Kidney (tissue), 14 donors: ENCODE measurements around the gene EFCAB6. TPM values are rescaled to one million over a fixed set of nuclear protein-coding genes. Genes with fewer than 3 reads are reported as not detected.

ENCODE experiments used
- DNase-seq, 5 donors: peaks; one replicate each; pipeline ENCODE4 v3.0.0-alpha.2; 2013 to 2020
- FAIRE-seq: peaks from 2 replicates; lab custom pipeline; 2012; peaks lifted over from hg19 to GRCh38; lab: Jason Lieb, UNC
- H3K27ac ChIP-seq, 2 donors: one replicate each; pipeline ENCODE4 v1.7.0; 2013; ENCODE audit warnings: low read depth in 2 of 2, low read length in 2 of 2, inconsistent platforms in 1 of 2
- H3K27me3 ChIP-seq: one replicate; pipeline ENCODE4 v1.7.1; 2013; ENCODE audit warnings: low read length, inconsistent platforms; ENCODE audit not compliant: control insufficient read depth, insufficient read depth
- H3K36me3 ChIP-seq, 3 donors: one replicate each; pipeline versions ENCODE4 v1.7.0 to v1.7.1; 2013; ENCODE audit warnings: low read length in 3 of 3, control low read depth in 1 of 3, inconsistent platforms in 1 of 3; ENCODE audit not compliant: insufficient read depth in 3 of 3, control insufficient read depth in 2 of 3
- H3K4me1 ChIP-seq, 3 donors: one replicate each; pipeline versions ENCODE4 v1.7.0 to v1.7.1; 2013; ENCODE audit warnings: low read length in 3 of 3, inconsistent platforms in 1 of 3, low read depth in 1 of 3; ENCODE audit not compliant: control insufficient read depth in 2 of 3, insufficient read depth in 2 of 3
- H3K4me3 ChIP-seq, 3 donors: one replicate each; pipeline versions ENCODE4 v1.7.0 to v1.8.1; 2013; ENCODE audit warnings: low read length in 3 of 3, control low read depth in 1 of 3, inconsistent platforms in 1 of 3
- H3K9ac ChIP-seq, 3 donors: one replicate each; pipeline versions ENCODE4 v1.7.0 to v1.7.1; 2013; ENCODE audit warnings: low read length in 3 of 3, control low read depth in 1 of 3, inconsistent platforms in 1 of 3
- H3K9me3 ChIP-seq, 3 donors: one replicate each; pipeline versions ENCODE4 v1.7.0 to v1.7.1; 2013; ENCODE audit warnings: low read length in 3 of 3, control low read depth in 1 of 3, inconsistent platforms in 1 of 3; ENCODE audit not compliant: control insufficient read depth in 2 of 3, insufficient read depth in 1 of 3
- CTCF ChIP-seq: IDR thresholded peaks from 3 replicates; pipeline ENCODE4 v1.5.1; 2012; ENCODE audit warnings: mild to moderate bottlenecking, moderate library complexity, borderline replicate concordance; ENCODE audit not compliant: insufficient read depth; ENCODE audit errors: extremely low read depth
- intact Hi-C: fragments of 100-400 bp; cut with DNase I; formaldehyde crosslinking; loops from one replicate; pipeline ENCODE4 v1.11.1; 2022
- polyA plus RNA-seq: library from polyadenylated mRNA; stranded (reverse); fragments of 350-450 nt; fragmentation: Illumina TruSeq; extraction: RNeasy Lipid Tissue Mini Kit (QIAGEN cat#74804); gene quantifications from one replicate; pipeline ENCODE4 v1.2.3, GENCODE V29; 2014; ENCODE audit warnings: low read depth, low replicate concordance; ENCODE audit not compliant: insufficient read depth
- total RNA-seq: library from RNA; stranded (reverse); fragmentation: NEBNext Ultra II Directional; extraction: Animal tissue kit (Norgen Biotek cat#: 25700); gene quantifications from one replicate; pipeline ENCODE4 v1.2.1, GENCODE V29; 2021
- donor health status: control.
- donor health status: control.
- donor health status: control.
- donor health status: control.
- donor health status: control.
- donor health status: DM: yes; HTN: yes; CAD: no.
- donor health status: Normal renal cell carcinoma (clear cell type).

EFCAB6 gene
- total and polyA plus RNA-seq, 2 donors from 2014 or later: 1.5 to 11.8 TPM

GRCh38 chr22:43750751-43751150, 61.4 kb downstream of the EFCAB6 start:
- H3K27me3 ChIP-seq: no peaks in the 10 kb centered on the region
- DNase-seq: no peak
- FAIRE-seq: no peak
- intact Hi-C loops: no loop called here
- no peak for TF ChIP-seq CTCF
- no peak overlapping the region for H3K9ac ChIP-seq
- H3K4me1 ChIP-seq: no peaks in the 10 kb centered on the region
- H3K36me3 ChIP-seq: no peaks in the 10 kb centered on the region
- no peak overlapping the region for H3K27ac ChIP-seq
- no peak overlapping the region for H3K4me3 ChIP-seq
- H3K9me3 ChIP-seq: no peaks in the 10 kb centered on the region

- H3K4me3 ChIP-seq: no peak overlapping the region
- FAIRE-seq (no peak), DNase-seq (no peak)
- TF ChIP-seq CTCF: no peak
- no peaks in the 10 kb centered on the region for H3K27me3 ChIP-seq
- H3K27ac ChIP-seq: no peak overlapping the region
- no peak overlapping the region for H3K9ac ChIP-seq
- no peaks in the 10 kb centered on the region for H3K4me1 ChIP-seq
- intact Hi-C loops: no loop called here
- no peaks in the 10 kb centered on the region for H3K36me3 ChIP-seq
- H3K9me3 ChIP-seq: no peaks in the 10 kb centered on the region
Observed at GRCh38 chr22:43749473-43749872, 62.6 kb downstream of the EFCAB6 start.

GRCh38 chr22:43747877-43748276, 64.2 kb downstream of the EFCAB6 start:
- H3K36me3 ChIP-seq: no peaks in the 10 kb centered on the region
- H3K4me3 ChIP-seq: no peak overlapping the region
- FAIRE-seq (no peak), DNase-seq (no peak)
- intact Hi-C loops: no loop called here
- TF ChIP-seq CTCF: no peak
- H3K9ac ChIP-seq: no peak overlapping the region
- no peak overlapping the region for H3K27ac ChIP-seq
- no peaks in the 10 kb centered on the region for H3K9me3 ChIP-seq
- H3K27me3 ChIP-seq: no peaks in the 10 kb centered on the region
- no peaks in the 10 kb centered on the region for H3K4me1 ChIP-seq

GRCh38 chr22:43747058-43747457, 65.0 kb downstream of the EFCAB6 start:
- DNase-seq (no peak), FAIRE-seq (no peak)
- Histone ChIP-seq H3K27me3 (no peaks in the 10 kb centered on the region), H3K9ac (no peak overlapping the region), H3K4me3 (no peak overlapping the region), H3K27ac (no peak overlapping the region), H3K4me1 (no peaks in the 10 kb centered on the region), H3K9me3 (no peaks in the 10 kb centered on the region), H3K36me3 (no peaks in the 10 kb centered on the region)
- TF ChIP-seq CTCF: no peak
- intact Hi-C loops: no loop called here
